Brain microvascular endothelial cell (primary cell): ENCODE results near the gene RNU2-63P.

Source experiments
- DNase-seq: peaks from one replicate; pipeline ENCODE4 v3.0.0-alpha.2; 2020
- H3K27ac ChIP-seq: fragments of 250-450 bp; sonication (Bioruptor Pico); 2 replicates; pipeline ENCODE4 v1.5.1; 2020; ENCODE audit warnings: mild to moderate bottlenecking, moderate library complexity
- H3K27me3 ChIP-seq: fragments of 250-450 bp; sonication (Bioruptor Pico); replicated peaks from 2 replicates; pipeline ENCODE4 v1.5.1; 2020; ENCODE audit warnings: mild to moderate bottlenecking
- H3K36me3 ChIP-seq: fragments of 250-450 bp; sonication (Bioruptor Pico); replicated peaks from 2 replicates; pipeline ENCODE4 v1.5.1; 2020; ENCODE audit warnings: mild to moderate bottlenecking
- H3K4me3 ChIP-seq: 2 replicates; pipeline ENCODE4 v1.5.1; 2011; ENCODE audit warnings: low read depth, mild to moderate bottlenecking, control low read depth, low read length, moderate library complexity
- in situ Hi-C: cut with HindIII; loops from 2 replicates; pipeline ENCODE4 v1.10.0; 2017; ENCODE audit warnings: low sequenced_read_pairs, low pct_ligation_motif_present
- TF ChIP-seq, protein P1 (sequence below): IDR thresholded peaks from 2 replicates; pipeline ENCODE4 v1.5.1; 2011; ENCODE audit warnings: low read depth, mild to moderate bottlenecking, moderate library complexity, low read length, control low read depth, inconsistent platforms; ENCODE audit errors: missing control alignments

Gene RNU2-63P

GRCh38 chr2:88016086-88016959 lies at the start of gene RNU2-63P:
TSS of gene RNU2-63P (minus strand) at chr2:88016547.
- Histone ChIP-seq H3K36me3 (no peaks in the 10 kb centered on the region), H3K4me3 (peak within 1 kb of the TSS; percentile 81), H3K27ac (peak within 1 kb of the TSS; percentile 99), H3K27me3 (no peaks in the 10 kb centered on the region)
- TF ChIP-seq, protein P1, sequence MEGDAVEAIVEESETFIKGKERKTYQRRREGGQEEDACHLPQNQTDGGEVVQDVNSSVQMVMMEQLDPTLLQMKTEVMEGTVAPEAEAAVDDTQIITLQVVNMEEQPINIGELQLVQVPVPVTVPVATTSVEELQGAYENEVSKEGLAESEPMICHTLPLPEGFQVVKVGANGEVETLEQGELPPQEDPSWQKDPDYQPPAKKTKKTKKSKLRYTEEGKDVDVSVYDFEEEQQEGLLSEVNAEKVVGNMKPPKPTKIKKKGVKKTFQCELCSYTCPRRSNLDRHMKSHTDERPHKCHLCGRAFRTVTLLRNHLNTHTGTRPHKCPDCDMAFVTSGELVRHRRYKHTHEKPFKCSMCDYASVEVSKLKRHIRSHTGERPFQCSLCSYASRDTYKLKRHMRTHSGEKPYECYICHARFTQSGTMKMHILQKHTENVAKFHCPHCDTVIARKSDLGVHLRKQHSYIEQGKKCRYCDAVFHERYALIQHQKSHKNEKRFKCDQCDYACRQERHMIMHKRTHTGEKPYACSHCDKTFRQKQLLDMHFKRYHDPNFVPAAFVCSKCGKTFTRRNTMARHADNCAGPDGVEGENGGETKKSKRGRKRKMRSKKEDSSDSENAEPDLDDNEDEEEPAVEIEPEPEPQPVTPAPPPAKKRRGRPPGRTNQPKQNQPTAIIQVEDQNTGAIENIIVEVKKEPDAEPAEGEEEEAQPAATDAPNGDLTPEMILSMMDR = no peak
- in situ Hi-C loops = no loop called here
- peak; percentile 89 for DNase-seq

DNA sequence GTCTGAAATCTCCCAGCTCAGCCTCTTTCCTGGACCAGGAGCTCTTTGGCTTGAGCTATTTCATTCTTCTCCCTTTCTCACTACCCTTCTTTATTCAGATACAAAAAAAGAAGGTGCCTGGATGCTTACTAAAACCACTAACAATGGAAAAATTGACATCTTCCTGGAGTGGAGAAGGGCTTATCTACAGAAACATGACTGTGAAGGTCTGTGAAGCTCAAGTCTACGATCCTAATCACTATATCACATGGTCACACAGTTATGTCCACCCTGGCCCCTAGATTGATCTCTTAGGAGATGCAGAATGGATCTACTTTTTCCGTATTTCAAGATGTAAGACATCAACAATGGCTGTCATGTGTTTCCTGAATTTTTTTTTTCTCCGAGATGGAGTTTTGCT lies 44.9 kb upstream of the RNU2-63P start:
- Histone ChIP-seq H3K4me3 (no peak overlapping the region), H3K36me3 (no peaks in the 10 kb centered on the region), H3K27ac (no peak overlapping the region), H3K27me3 (no peaks in the 10 kb centered on the region)
- DNase-seq = no peak
- in situ Hi-C loops = no loop called here
- TF ChIP-seq, protein P1 = no peak

DNA sequence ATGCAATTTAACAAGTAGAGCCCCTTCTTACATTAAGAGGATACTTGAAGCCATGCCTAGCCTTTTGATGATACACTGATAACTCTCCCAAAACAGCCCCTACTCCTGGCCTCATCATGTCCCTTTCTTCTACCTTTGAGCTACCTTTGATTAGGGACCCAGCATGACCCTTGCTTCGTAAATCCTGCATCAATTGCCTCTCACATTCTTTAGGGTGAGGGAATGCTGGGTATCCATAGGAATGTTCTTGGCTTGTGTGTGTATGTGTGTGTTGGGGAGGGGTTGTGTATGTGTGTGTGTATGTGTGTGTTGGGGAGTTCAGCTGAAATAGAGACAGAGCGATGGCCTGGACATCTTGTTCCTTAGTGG lies 44.5 kb upstream of the RNU2-63P start:
- DNase-seq = no peak
- Histone ChIP-seq H3K4me3 (no peak overlapping the region), H3K36me3 (no peaks in the 10 kb centered on the region), H3K27me3 (no peaks in the 10 kb centered on the region), H3K27ac (no peak overlapping the region)
- TF ChIP-seq, protein P1 = no peak
- in situ Hi-C loops = no loop called here

DNA sequence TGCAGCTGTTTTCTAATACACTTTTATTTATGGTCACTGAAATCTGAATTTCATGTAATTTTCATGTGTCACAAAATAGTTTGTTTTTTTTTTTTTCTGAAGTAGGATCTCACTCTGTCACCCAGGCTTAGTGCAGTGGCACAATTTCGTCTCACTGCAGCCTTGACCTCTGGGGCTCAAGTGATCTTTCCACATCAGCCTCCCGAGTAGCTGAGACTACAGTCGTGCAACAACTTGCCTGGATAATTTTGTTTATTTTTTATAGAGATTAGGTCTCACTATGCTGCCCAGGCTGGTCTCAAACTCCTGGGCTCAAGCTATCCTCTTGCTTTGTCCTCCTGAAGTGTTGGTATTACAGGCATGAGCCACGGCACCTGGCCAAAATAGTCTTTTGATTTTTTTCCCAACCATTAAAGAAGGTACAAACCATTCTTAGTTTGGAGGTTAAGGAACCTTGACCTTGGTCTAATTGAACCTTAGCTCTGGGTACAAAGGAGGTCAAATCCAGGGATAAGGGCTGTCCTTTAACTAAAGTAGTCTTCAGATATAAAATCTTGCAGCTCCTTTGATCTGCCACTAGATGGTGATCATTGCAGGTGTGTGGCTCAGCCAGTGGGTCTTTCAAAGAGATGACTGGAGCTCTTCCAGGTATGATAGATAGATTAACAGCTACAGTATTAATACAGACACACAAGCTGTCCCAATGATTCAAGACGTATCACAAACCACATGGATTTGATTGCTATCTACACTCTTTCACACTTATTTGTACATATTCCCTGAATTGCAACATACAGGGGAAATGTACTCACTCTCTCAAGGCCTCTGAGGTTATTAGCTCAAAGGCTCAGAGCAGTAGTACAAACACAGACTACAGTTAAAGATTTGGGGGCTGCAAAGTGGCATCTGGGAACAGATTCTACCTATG lies 43.9 kb upstream of the RNU2-63P start:
- in situ Hi-C loops = no loop called here
- no peak overlapping the region for H3K27ac ChIP-seq
- no peaks in the 10 kb centered on the region for H3K36me3 ChIP-seq
- no peak overlapping the region for H3K4me3 ChIP-seq
- peak; percentile 5 for DNase-seq
- TF ChIP-seq, protein P1 = peak; percentile 84
- no peaks in the 10 kb centered on the region for H3K27me3 ChIP-seq

- Histone ChIP-seq H3K27ac (no peak overlapping the region), H3K4me3 (no peak overlapping the region), H3K36me3 (no peaks in the 10 kb centered on the region), H3K27me3 (no peaks in the 10 kb centered on the region)
- TF ChIP-seq, protein P1 = no peak
- DNase-seq = no peak
- in situ Hi-C loops = no loop called here
Observed at GRCh38 chr2:88058191-88058590, 41.8 kb upstream of the RNU2-63P start.
